Mesodermal cell (in vitro differentiated cells): ENCODE data around the gene CEND1.
A peak's percentile ranks its signal among the peaks of the same experiment; 100 is the strongest.

ENCODE experiments used
- H3K27ac ChIP-seq: 2 replicates; pipeline ENCODE4 v1.7.0; 2013; ENCODE audit warnings: mild to moderate bottlenecking, low read depth, low read length, moderate library complexity; ENCODE audit not compliant: severe bottlenecking
- H3K36me3 ChIP-seq: 2 replicates; pipeline ENCODE4 v1.7.1; 2013; ENCODE audit warnings: mild to moderate bottlenecking, low read length, moderate library complexity; ENCODE audit not compliant: control insufficient read depth, insufficient read depth
- H3K4me1 ChIP-seq: one replicate; pipeline ENCODE4 v1.7.1; 2013; ENCODE audit warnings: mild to moderate bottlenecking, low read length; ENCODE audit not compliant: insufficient read depth, control insufficient read depth, poor library complexity, severe bottlenecking
- H3K4me3 ChIP-seq: 2 replicates; pipeline ENCODE4 v1.7.0; 2013; ENCODE audit warnings: low read length, control low read depth, mild to moderate bottlenecking; ENCODE audit not compliant: insufficient read depth, poor library complexity, severe bottlenecking; ENCODE audit errors: extremely low read depth
- H3K9me3 ChIP-seq: 2 replicates; pipeline ENCODE4 v1.7.1; 2013; ENCODE audit warnings: mild to moderate bottlenecking, low read length, moderate library complexity; ENCODE audit not compliant: control insufficient read depth
- WGBS, 2 experiments: methylation state at CpG; one replicate each; pipeline ENCODE4 v1.1.5; 2013; ENCODE audit warnings: missing lambda C conversion rate in 2 of 2; ENCODE audit not compliant: insufficient coverage in 2 of 2; 5-methylcytosine and 5-hydroxymethylcytosine counted together

CEND1 gene

GRCh38 chr11:827146-827896 lies 37.4 kb upstream of the CEND1 start:
- H3K4me1 ChIP-seq, result peaks cover 43% of the 10 kb centered on the region
- 2 to 3% methylated on average over 56 to 61 of the region's 66 CpGs for WGBS, 2 experiments
- H3K4me3 ChIP-seq, result peak overlapping the region; percentile 28
- H3K9me3 ChIP-seq, result no peaks in the 10 kb centered on the region
- peaks cover 18% of the 10 kb centered on the region for H3K36me3 ChIP-seq
- H3K27ac ChIP-seq, result no peak overlapping the region

GRCh38 chr11:826836-827145 lies 36.9 kb upstream of the CEND1 start:
- no peaks in the 10 kb centered on the region for H3K9me3 ChIP-seq
- peaks cover 42% of the 10 kb centered on the region for H3K4me1 ChIP-seq
- peak overlapping the region; percentile 28 for H3K4me3 ChIP-seq
- peaks cover 21% of the 10 kb centered on the region for H3K36me3 ChIP-seq
- no peak overlapping the region for H3K27ac ChIP-seq
- 5% methylated on average over 20 to 21 of the region's 22 CpGs for WGBS, 2 experiments

DNA sequence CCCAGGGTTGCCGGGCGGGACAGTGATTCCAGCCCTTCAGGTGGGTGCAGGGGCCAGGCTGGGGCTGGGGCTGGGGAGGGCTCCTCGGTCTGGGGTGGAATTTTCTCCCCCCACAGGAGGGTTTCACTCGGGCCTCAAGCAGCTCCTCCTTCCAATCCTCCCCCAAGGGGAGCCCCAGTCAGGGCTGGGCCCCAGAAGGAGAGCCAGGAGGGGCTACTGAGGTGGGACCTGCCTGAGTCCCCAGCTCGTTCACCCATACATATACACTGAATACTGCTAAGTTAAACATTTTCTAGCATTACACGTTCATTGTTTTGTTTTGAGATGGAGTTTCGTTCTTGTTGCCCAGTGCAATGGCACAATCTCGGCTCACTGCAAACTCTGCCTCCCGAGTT lies 36.3 kb upstream of the CEND1 start:
- Histone ChIP-seq H3K9me3 (no peaks in the 10 kb centered on the region), H3K36me3 (peaks cover 26% of the 10 kb centered on the region), H3K27ac (no peak overlapping the region), H3K4me1 (peaks cover 36% of the 10 kb centered on the region), H3K4me3 (no peak overlapping the region)
- WGBS, 2 experiments, result 86 to 87% methylated on average over 5 to 6 of the region's 9 CpGs

DNA sequence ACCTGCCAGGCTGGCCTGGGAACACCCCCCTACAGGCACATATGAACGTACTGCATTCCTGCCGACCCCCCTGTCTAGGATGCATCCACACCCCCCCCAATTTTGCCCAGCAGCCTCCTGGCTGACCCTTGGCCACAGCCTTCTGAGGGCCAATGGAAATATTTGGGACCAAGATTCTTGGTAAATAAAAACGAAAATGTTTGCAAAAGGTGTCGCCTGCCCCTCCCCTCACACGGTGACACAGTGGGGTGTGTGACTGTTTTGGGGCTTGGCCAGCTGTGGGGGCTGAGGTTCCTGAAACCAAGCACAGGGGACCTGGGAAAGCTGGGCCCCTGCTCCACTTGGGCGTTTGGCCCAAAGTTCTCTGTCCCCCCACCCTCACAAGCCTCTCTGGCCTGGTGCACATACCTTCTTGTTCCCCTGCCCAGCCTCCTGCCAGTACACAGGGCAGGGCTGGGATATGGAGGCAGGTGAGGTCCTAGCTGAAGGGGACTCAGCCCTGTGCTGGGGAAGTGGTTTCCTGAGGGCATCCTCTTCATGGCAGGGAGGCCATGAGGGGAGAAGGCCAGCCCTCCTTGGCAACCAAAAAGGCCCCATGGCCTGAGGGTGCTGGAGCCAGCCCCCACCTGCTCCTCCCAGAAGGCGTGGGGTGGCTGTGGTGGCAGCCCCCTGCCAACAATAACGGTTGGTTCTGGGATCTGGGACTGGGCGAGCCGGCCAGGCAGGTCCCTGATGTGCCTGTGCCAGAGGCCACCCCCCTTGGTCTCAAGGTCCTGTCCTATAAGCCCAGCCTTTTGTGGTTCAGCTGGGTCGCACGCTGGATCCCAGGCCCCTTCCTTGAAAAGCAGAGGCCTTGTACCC lies 35.7 kb upstream of the CEND1 start:
- no peaks in the 10 kb centered on the region for H3K9me3 ChIP-seq
- no peak overlapping the region for H3K27ac ChIP-seq
- 94 to 96% methylated on average over 8 of the region's 12 CpGs for WGBS, 2 experiments
- H3K4me3 ChIP-seq, result no peak overlapping the region
- H3K36me3 ChIP-seq, result peaks cover 26% of the 10 kb centered on the region
- peaks cover 35% of the 10 kb centered on the region for H3K4me1 ChIP-seq

DNA sequence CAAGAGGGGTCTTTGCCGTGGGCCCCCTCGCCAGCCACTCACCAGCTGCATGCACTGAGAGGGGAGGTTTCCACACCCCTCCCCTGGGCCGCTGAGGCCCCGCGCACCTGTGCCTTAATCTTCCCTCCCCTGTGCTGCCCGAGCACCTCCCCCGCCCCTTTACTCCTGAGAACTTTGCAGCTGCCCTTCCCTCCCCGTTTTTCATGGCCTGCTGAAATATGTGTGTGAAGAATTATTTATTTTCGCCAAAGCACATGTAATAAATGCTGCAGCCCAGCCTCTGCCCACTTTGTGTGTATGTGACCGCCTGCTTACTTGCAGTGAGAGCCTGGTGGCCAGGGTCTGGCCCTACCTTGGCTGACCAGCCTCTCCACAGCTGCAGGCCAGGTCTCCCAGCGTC lies 35.1 kb upstream of the CEND1 start:
- Histone ChIP-seq H3K4me3 (no peak overlapping the region), H3K27ac (no peak overlapping the region), H3K9me3 (no peaks in the 10 kb centered on the region), H3K36me3 (peaks cover 26% of the 10 kb centered on the region), H3K4me1 (peaks cover 37% of the 10 kb centered on the region)
- 89 to 97% methylated on average over 4 to 5 of the region's 11 CpGs for WGBS, 2 experiments

DNA sequence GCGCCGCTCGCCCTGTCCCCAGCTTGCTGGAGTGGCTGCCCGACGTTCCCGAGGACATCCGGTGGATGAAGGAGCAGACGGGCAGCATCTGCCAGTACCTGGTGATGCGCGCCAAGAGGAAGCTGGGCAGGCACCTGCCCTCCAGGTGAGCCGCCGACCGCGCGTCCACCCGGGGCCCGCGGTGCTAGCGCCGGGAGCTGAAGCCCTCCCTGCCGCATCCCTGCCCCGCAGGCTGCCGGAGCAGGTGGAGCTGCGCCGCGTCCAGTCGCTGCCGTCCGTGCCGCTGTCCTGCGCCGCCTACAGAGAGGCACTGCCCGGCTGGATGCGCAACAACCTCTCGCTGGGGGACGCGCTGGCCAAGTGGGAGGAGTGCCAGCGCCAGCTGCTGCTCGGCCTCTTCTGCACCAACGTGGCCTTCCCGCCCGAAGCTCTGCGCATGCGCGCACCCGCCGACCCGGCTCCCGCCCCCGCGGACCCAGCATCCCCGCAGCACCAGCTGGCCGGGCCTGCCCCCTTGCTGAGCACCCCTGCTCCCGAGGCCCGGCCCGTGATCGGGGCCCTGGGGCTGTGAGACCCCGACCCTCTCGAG lies 34.5 kb upstream of the CEND1 start:
- no peak overlapping the region for H3K27ac ChIP-seq
- H3K4me1 ChIP-seq, result peaks cover 31% of the 10 kb centered on the region
- H3K36me3 ChIP-seq, result peaks cover 26% of the 10 kb centered on the region
- WGBS, 2 experiments, result 96% methylated on average over 54 of the region's 59 CpGs
- no peak overlapping the region for H3K4me3 ChIP-seq
- H3K9me3 ChIP-seq, result no peaks in the 10 kb centered on the region

GRCh38 chr11:823441-824291 lies 33.8 kb upstream of the CEND1 start:
- peaks cover 26% of the 10 kb centered on the region for H3K4me1 ChIP-seq
- H3K27ac ChIP-seq, result no peak overlapping the region
- WGBS, 2 experiments, result 94 to 95% methylated on average over 28 to 52 of the region's 53 CpGs
- no peak overlapping the region for H3K4me3 ChIP-seq
- peaks cover 26% of the 10 kb centered on the region for H3K36me3 ChIP-seq
- no peaks in the 10 kb centered on the region for H3K9me3 ChIP-seq

DNA sequence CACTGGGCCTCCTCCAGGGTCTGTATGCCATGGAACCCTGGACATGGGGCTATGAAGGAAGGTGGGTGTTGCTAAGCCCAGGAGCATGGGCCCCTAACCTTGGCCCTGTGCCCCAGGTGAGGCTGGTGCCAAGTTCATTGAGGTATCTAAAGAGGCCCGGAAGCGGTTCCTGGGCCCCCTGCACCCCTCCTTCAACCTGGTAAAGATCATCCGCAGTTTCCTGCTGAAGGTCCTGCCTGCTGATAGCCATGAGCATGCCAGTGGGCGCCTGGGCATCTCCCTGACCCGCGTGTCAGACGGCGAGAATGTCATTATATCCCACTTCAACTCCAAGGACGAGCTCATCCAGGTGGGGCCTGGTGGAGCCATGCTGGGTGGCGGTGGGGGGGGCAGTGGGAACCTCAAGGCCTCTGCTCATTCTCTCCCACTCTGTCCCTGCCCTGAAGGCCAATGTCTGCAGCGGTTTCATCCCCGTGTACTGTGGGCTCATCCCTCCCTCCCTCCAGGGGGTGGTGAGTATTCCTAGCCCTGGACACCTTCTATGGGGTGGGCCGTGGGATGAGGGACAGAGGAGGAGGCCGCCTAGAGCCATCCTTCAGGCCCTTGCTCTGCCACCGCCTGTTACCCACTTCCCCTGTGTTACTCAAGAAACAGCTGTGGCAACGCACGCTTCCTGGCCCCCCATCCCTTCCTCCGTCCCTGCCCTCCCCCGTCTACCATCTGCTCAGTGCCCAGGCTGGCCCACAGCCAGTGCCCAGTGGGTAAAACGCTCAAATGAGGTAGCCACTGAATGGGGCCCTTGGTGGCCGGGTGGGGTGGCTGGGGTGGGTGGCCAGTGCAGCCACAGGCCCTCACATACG lies 31.9 kb upstream of the CEND1 start:
- H3K4me1 ChIP-seq, result peaks cover 15% of the 10 kb centered on the region
- H3K9me3 ChIP-seq, result no peaks in the 10 kb centered on the region
- H3K27ac ChIP-seq, result no peak overlapping the region
- 88 to 94% methylated on average over 7 to 17 of the region's 22 CpGs for WGBS, 2 experiments
- H3K36me3 ChIP-seq, result peaks cover 26% of the 10 kb centered on the region
- no peak overlapping the region for H3K4me3 ChIP-seq

DNA sequence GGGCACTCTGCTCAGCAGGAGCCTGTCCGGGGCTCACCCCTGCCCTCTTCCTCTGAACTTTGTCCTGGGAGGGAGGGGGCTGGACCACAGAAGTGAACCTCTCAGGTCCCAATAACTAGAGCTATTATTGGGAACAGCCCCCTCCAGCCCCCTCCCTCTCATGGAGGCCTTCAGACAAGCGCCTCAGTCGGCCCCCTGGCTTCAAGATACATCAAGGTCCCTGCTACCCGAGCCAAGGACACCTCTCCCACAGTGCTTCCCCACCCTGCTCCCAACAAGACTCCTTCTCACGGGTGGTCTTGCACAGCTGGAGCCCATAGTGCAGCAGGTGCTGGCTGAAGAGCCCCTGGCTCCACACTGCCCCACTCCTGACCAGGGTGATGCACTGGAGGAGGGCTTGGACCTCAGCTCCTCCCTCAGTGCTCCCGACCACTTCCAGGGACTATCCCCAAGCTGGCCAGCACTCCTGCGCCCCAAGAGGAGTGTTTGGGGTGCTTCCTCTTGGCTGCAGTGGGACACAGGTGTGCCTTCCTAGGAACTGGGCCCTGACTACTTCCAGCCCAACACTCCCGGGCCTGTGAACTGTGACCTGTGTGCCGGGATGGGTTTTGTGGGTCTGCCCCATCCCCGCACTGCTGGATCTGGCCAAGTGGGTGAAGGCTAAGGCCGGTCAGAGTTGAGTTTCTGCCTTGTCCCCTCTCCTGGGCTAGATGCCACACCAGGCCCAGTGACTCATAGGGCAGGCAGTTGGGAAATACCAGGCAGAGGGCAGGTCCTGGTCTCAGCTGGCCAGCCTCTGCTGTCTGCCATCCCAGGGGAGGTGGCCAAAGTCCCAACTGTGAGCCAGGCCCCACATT lies 31.0 kb upstream of the CEND1 start:
- WGBS, 2 experiments, result 88 to 91% methylated on average over 9 to 11 of the region's 11 CpGs
- Histone ChIP-seq H3K27ac (no peak overlapping the region), H3K9me3 (no peaks in the 10 kb centered on the region), H3K4me3 (peak overlapping the region; percentile 71), H3K36me3 (peaks cover 26% of the 10 kb centered on the region), H3K4me1 (peaks cover 11% of the 10 kb centered on the region)
